ENCODE measurements around the gene STXBP1. TPM values are rescaled to one million over a fixed set of nuclear protein-coding genes. Genes with fewer than 3 reads are reported as not detected.

STXBP1 gene
- polyA plus RNA-seq, 1 donor from 2014 or later: 0.33 TPM

Other genes starting within 250 kb of the STXBP1 start
- 7.8 TPM for gene SLC2A8, start 215.1 kb upstream of the STXBP1 start, polyA plus RNA-seq
- gene ZNF79, start 187.9 kb upstream of the STXBP1 start, polyA plus RNA-seq: 8.7 TPM
- 2,090 TPM for gene RPL12, start 160.9 kb upstream of the STXBP1 start, polyA plus RNA-seq
- gene LRSAM1, start 160.8 kb upstream of the STXBP1 start, polyA plus RNA-seq: 15.7 TPM
- not detected for gene CFAP157, start 94.7 kb downstream of the STXBP1 start, polyA plus RNA-seq
- gene PTRH1, start 103.4 kb downstream of the STXBP1 start, polyA plus RNA-seq: 14.8 TPM
- gene TTC16, start 103.8 kb downstream of the STXBP1 start, polyA plus RNA-seq: not detected
- 22.4 TPM for gene TOR2A, start 123.0 kb downstream of the STXBP1 start, polyA plus RNA-seq
- gene SH2D3C, start 166.4 kb downstream of the STXBP1 start, polyA plus RNA-seq: 76.1 TPM
- 65.3 TPM for gene CDK9, start 173.8 kb downstream of the STXBP1 start, polyA plus RNA-seq
- gene FPGS, start 190.6 kb downstream of the STXBP1 start, polyA plus RNA-seq: 51.4 TPM
- 1.8 TPM for gene ENG, start 242.4 kb downstream of the STXBP1 start, polyA plus RNA-seq

Measured in IgD-negative memory B cell (primary cell).